HepG2 (cell line): ENCODE results near the gene SPTBN5. TPM values are rescaled to one million over a fixed set of nuclear protein-coding genes. Genes with fewer than 3 reads are reported as not detected.

Experiments used
- ATAC-seq: fragments of 200-7000 bp; cut with Tn5 transposase; 3 replicates; pipeline ENCODE4 v1.9.1; 2020; ENCODE audit warnings: mild to moderate bottlenecking, moderate library complexity
- BruUV-seq: library from RNA; stranded (reverse); fragments of 400-500 nt; replicated peaks from 2 replicates; lab custom pipeline; 2021; lab: Mats Ljungman, UMichigan
- CTCF ChIA-PET: fragments of 300-600 bp; formaldehyde crosslinking; extraction: SDS; loops from one replicate; lab custom pipeline; 2021; ENCODE audit warnings: low total read pairs, inconsistent platforms, low intra/inter-chr PET ratio; lab: Yijun Ruan, JAX
- POLR2A ChIA-PET: fragments of 350-600 bp; sonication (Branson Sonifier 250); formaldehyde crosslinking; loops from one replicate; lab custom pipeline; 2020; ENCODE audit warnings: antibody characterized with exemption, inconsistent platforms; lab: Yijun Ruan, JAX
- DNase-seq: peaks from one replicate; pipeline ENCODE4 v3.0.0-alpha.2; 2015; ENCODE audit warnings: low spot score
- FAIRE-seq: peaks from 3 replicates; lab custom pipeline; 2011; peaks lifted over from hg19 to GRCh38; lab: Jason Lieb, UNC
- H2AFZ ChIP-seq: one replicate; pipeline ENCODE4 v1.6.1; 2011; ENCODE audit warnings: low read length, inconsistent platforms
- H3K27ac ChIP-seq: fragments of 300-600 bp; 3 replicates; pipeline ENCODE4 v1.8.0; 2011; ENCODE audit warnings: mixed run types, mild to moderate bottlenecking, mixed read lengths, low read length, inconsistent platforms; ENCODE audit not compliant: insufficient read depth; ENCODE audit errors: extremely low read length
- H3K27me3 ChIP-seq, 2 experiments: fragments of 200-600 bp in 1 of 2; 2 replicates in 1 of 2; 3 replicates in 1 of 2; pipeline versions ENCODE4 v1.6.0 to v1.8.0; 2011; ENCODE audit warnings: low read length in 2 of 2, mild to moderate bottlenecking in 2 of 2, moderate library complexity in 2 of 2, inconsistent platforms in 1 of 2; ENCODE audit not compliant: insufficient read depth in 2 of 2, control insufficient read depth in 1 of 2
- H3K36me3 ChIP-seq, 2 experiments: fragments of 200-600 bp in 1 of 2; replicated peaks in 1 of 2; 2 replicates in 1 of 2; 3 replicates in 1 of 2; pipeline versions ENCODE4 v1.5.1 to v1.8.0; 2011; ENCODE audit warnings: low read length in 2 of 2, inconsistent platforms in 1 of 2; ENCODE audit not compliant: insufficient read depth in 2 of 2, control insufficient read depth in 1 of 2
- H3K4me1 ChIP-seq: 2 replicates; pipeline ENCODE4 v1.5.1; 2012; ENCODE audit warnings: low read length, inconsistent platforms; ENCODE audit not compliant: insufficient read depth
- H3K4me2 ChIP-seq: 2 replicates; pipeline ENCODE4 v1.6.0; 2011; ENCODE audit warnings: low read depth, low read length, inconsistent platforms
- H3K4me3 ChIP-seq, 3 experiments: fragments of 200-600 bp in 1 of 3; sonication (generic), shearing (Covaris generic) in 1 of 3; replicated peaks in 1 of 3; 2 replicates each; pipeline ENCODE4 v1.5.1; 2011 to 2016; ENCODE audit warnings: low read length in 3 of 3, inconsistent platforms in 2 of 3, low read depth in 2 of 3, mild to moderate bottlenecking in 2 of 3, control low read depth in 1 of 3, mixed read lengths in 1 of 3; ENCODE audit not compliant: insufficient read depth in 1 of 3
- H3K79me2 ChIP-seq: one replicate; pipeline ENCODE4 v1.6.1; 2011; ENCODE audit warnings: low read length, inconsistent platforms; ENCODE audit not compliant: insufficient read depth
- H3K9ac ChIP-seq: 2 replicates; pipeline ENCODE4 v1.6.0; 2011; ENCODE audit warnings: mild to moderate bottlenecking, low read depth, low read length, inconsistent platforms; ENCODE audit not compliant: insufficient read depth
- H3K9me3 ChIP-seq: 2 replicates; pipeline ENCODE4 v1.5.1; 2012; ENCODE audit warnings: mild to moderate bottlenecking, low read length
- H4K20me1 ChIP-seq: 2 replicates; pipeline ENCODE4 v1.6.0; 2011; ENCODE audit warnings: inconsistent platforms, mild to moderate bottlenecking, low read length, moderate library complexity; ENCODE audit not compliant: insufficient read depth
- ATF7 ChIP-seq, 2 experiments: fragments of 450-650 bp in 1 of 2; sonication (generic) in 1 of 2; formaldehyde crosslinking in 1 of 2; IDR thresholded peaks; 2 replicates each; pipeline versions ENCODE4 v1.4.0 to v1.6.1; 2016 to 2020; ENCODE audit warnings: antibody characterized with exemption in 1 of 2, mild to moderate bottlenecking in 1 of 2, missing genetic modification reagents in 1 of 2
- PAX8 ChIP-seq: sonication (generic); formaldehyde crosslinking; IDR thresholded peaks from 2 replicates; pipeline ENCODE4 v1.8.0; 2022; ENCODE audit warnings: mild to moderate bottlenecking, missing genetic modification reagents, borderline replicate concordance
- SAFB2 ChIP-seq: sonication (generic); formaldehyde crosslinking; IDR thresholded peaks from 2 replicates; pipeline ENCODE4 v1.5.1; 2020; ENCODE audit warnings: missing genetic modification reagents, low read depth, mild to moderate bottlenecking, borderline replicate concordance
- SNAPC4 ChIP-seq: sonication (generic); formaldehyde crosslinking; IDR thresholded peaks from 2 replicates; pipeline ENCODE4 v1.4.0; 2020; ENCODE audit warnings: mild to moderate bottlenecking, missing genetic modification reagents
- ZNF275 ChIP-seq: sonication (generic); formaldehyde crosslinking; IDR thresholded peaks from 2 replicates; pipeline ENCODE4 v1.8.0; 2022; ENCODE audit warnings: missing genetic modification reagents, mild to moderate bottlenecking, inconsistent platforms, borderline replicate concordance
- whole genome bisulfite sequencing: methylation state at CpG from one replicate; pipeline ENCODE4 v1.1.6; 2017; ENCODE audit warnings: low lambda C conversion rate; 5-methylcytosine and 5-hydroxymethylcytosine counted together
- in situ Hi-C: cut with HindIII; loops from 2 replicates; pipeline ENCODE4 v1.10.0; 2017; ENCODE audit warnings: low pct_unique_long_range_greater_than_20kb; ENCODE audit not compliant: extremely low pct_ligation_motif_present
- intact Hi-C: fragments of 100-400 bp; cut with micrococcal nuclease; formaldehyde crosslinking; loops from one replicate; pipeline ENCODE4 v1.10.0; 2022; ENCODE audit not compliant: unreplicated experiment
- polyA plus RNA-seq, 8 experiments: library from polyadenylated mRNA; depleted of rRNA in 3 of 8; stranded (reverse) in 7 of 8; unstranded in 1 of 8; fragments of >200 nt; fragmentation: Illumina TruSeq in 4 of 8; extraction: Trizol in 4 of 8; gene quantifications; 2 replicates each; pipeline versions ENCODE4 v1.2.1 to v1.2.3, GENCODE V29; 2011 to 2016; ENCODE audit warnings: low read depth in 4 of 8, missing spikeins in 1 of 8, mixed read lengths in 1 of 8; ENCODE audit not compliant: insufficient read depth in 1 of 8
- total RNA-seq, 5 experiments: library from RNA; depleted of rRNA; stranded (reverse); fragments of >200 nt; fragmentation: Illumina TruSeq; extraction: Trizol; gene quantifications; 2 replicates each; pipeline ENCODE4 v1.2.3, GENCODE V29; 2016; ENCODE audit warnings: low read depth in 1 of 5
- TF ChIP-seq, protein P1 (sequence below): sonication (generic); formaldehyde crosslinking; IDR thresholded peaks from 2 replicates; pipeline ENCODE4 v1.5.1; 2020; ENCODE audit warnings: mild to moderate bottlenecking, missing genetic modification reagents

The SPTBN5 gene
- total and polyA plus RNA-seq, 2 of the 13 experiments (the other 11 are each of a cell fraction or from before 2014, with no cell fraction given) = 0.01 to 0.07 TPM

DNA sequence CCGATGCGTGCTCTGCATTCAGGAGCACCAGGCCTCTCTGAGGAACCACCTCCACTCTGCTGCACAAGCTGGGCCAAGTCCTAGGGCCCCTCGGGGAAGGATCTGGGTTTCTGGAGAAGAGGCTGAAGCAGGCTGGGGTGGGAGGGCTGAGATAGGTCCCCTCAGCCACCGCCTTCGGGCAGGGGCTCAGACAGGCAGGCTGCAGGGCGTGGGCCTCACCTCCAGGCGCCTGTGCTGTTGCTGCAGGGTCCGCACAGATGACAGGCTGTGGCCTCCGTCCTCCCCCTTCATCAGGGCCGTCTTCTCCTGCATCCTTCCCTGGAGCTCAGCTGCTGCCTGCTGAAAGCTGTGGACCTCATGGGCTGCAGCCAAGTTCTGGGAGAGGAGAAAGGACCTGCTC, 40.0 kb downstream of the SPTBN5 start (continued):
- TF ChIP-seq SAFB2 (CRISPR knock-in tag) (no peak), ZNF275 (CRISPR knock-in tag) (no peak), PAX8 (CRISPR knock-in tag) (no peak)

DNA sequence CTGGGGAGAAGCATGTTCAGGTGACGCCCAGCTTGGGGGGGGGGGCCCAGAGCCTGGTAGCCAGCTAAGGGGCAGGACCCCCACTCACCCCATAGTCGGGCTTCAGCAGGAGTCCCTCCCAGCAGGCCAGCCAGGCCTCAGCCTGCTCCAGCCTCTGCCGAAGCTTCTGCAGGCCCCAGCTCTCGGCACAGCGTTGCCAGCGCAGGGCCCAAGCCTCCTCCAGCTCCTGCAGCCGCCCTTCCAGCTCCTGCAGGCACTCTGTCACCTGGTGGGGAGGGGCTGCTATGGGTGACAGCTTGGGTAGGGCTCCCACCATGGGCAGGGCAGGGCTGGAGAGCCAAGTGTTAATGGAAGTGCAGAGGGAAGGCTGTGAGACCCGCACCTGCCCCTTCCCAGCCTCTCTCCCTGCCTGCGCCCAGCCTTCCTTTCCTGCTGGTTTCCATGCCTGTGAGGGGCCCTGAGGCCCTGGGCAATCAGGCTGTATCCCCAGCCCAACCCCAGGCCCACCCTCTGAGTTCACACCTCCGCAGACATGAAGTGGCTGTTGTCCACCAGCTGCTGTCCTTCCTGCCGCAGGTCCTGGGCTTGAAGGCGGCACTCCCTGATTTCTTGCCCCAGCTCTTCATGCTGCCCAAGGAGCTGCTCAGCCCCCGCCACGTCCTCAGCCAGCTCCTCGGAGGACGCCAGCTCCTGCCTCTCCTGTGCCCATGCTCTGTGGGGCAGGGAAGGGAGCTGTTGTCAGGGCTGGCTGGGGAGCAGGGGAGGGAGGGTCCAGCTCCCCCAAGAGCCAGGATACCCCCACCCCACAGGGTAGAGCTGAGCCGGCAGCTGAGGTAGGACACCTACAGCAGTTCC, 40.9 kb downstream of the SPTBN5 start:
- ATAC-seq = peak; percentile 17

More for the DNA sequence above, 40.9 kb downstream of the SPTBN5 start:
- no peaks in the 10 kb centered on the region for H3K9me3 ChIP-seq
- WGBS = 57% methylated on average over 9 of the region's 17 CpGs
- no peak overlapping the region for H3K4me2 ChIP-seq
- BruUV-seq = no TSS peak
- H4K20me1 ChIP-seq = no peaks in the 10 kb centered on the region; the same call in 1 of the 2 replicates
- CTCF ChIA-PET = no interaction called here
- no peak for TF ChIP-seq ATF7 (IDR thresholded peaks at IDR 0.05)
- no peak for TF ChIP-seq ATF7 (CRISPR knock-in tag; IDR thresholded peaks at IDR 0.05)
- TF ChIP-seq, protein P1, sequence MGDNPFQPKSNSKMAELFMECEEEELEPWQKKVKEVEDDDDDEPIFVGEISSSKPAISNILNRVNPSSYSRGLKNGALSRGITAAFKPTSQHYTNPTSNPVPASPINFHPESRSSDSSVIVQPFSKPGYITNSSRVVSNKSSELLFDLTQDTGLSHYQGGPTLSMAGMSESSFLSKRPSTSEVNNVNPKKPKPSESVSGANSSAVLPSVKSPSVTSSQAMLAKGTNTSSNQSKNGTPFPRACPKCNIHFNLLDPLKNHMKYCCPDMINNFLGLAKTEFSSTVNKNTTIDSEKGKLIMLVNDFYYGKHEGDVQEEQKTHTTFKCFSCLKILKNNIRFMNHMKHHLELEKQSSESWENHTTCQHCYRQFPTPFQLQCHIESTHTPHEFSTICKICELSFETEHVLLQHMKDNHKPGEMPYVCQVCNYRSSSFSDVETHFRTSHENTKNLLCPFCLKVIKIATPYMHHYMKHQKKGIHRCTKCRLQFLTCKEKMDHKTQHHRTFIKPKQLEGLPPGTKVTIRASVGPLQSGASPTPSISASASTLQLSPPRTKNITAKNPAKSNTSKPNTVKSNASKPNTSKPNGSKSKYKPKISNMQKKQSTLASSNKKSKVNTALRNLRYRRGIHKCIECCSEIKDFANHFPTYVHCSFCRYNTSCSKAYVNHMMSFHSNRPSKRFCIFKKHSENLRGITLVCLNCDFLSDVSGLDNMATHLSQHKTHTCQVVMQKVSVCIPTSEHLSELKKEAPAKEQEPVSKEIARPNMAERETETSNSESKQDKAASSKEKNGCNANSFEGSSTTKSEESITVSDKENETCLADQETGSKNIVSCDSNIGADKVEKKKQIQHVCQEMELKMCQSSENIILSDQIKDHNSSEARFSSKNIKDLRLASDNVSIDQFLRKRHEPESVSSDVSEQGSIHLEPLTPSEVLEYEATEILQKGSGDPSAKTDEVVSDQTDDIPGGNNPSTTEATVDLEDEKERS (CRISPR knock-in tag) = no peak
- TF ChIP-seq SNAPC4 (CRISPR knock-in tag) = no peak
- TF ChIP-seq, all 625 proteins: peak for 0
- H3K27ac ChIP-seq = no peak overlapping the region
- peaks cover 5 to 25% of the 10 kb centered on the region in 2 experiments; a peak in 4 of 5 replicates for H3K27me3 ChIP-seq
- H3K4me1 ChIP-seq = peaks cover 10% of the 10 kb centered on the region
- no peak overlapping the region for H3K4me3 ChIP-seq
- FAIRE-seq = no peak
- no peaks in the 10 kb centered on the region for H3K36me3 ChIP-seq
- no peak for DNase-seq
- no peaks in the 10 kb centered on the region for H3K79me2 ChIP-seq
- H2AFZ ChIP-seq = no peak overlapping the region
- H3K9ac ChIP-seq = no peak overlapping the region
- POLR2A ChIA-PET = no interaction called here
- intact Hi-C loops = no loop called here
- in situ Hi-C loops = no loop called here
